Endothelial cell (in vitro differentiated cells): ENCODE results near the gene NLRP12. TPM values are rescaled to one million over a fixed set of nuclear protein-coding genes. Genes with fewer than 3 reads are reported as not detected.
A peak's percentile ranks its signal among the peaks of the same experiment; 100 is the strongest.

ENCODE experiments used
- DNase-seq: peaks from one replicate; pipeline ENCODE4 v3.0.0; 2021; ENCODE audit warnings: low spot score
- H3K27ac Mint-ChIP-seq: one replicate; pipeline ENCODE4 v1.8.0; 2021; ENCODE audit warnings: mixed read lengths, inconsistent platforms; ENCODE audit not compliant: unreplicated experiment
- H3K27me3 Mint-ChIP-seq: one replicate; pipeline ENCODE4 v1.8.0; 2021; ENCODE audit warnings: mild to moderate bottlenecking, moderate library complexity, mixed read lengths, inconsistent platforms; ENCODE audit not compliant: unreplicated experiment
- H3K36me3 Mint-ChIP-seq: one replicate; pipeline ENCODE4 v1.8.0; 2021; ENCODE audit warnings: mild to moderate bottlenecking, low read depth, mixed read lengths, inconsistent platforms; ENCODE audit not compliant: unreplicated experiment
- H3K4me1 Mint-ChIP-seq: one replicate; pipeline ENCODE4 v1.8.0; 2021; ENCODE audit warnings: mild to moderate bottlenecking, mixed read lengths, inconsistent platforms; ENCODE audit not compliant: unreplicated experiment
- H3K4me3 Mint-ChIP-seq: one replicate; pipeline ENCODE4 v1.8.0; 2021; ENCODE audit warnings: mild to moderate bottlenecking, mixed read lengths, inconsistent platforms; ENCODE audit not compliant: unreplicated experiment
- H3K9me3 Mint-ChIP-seq: one replicate; pipeline ENCODE4 v1.8.0; 2021; ENCODE audit warnings: mixed read lengths, inconsistent platforms; ENCODE audit not compliant: unreplicated experiment
- total RNA-seq: library from RNA; stranded (reverse); fragmentation: NEBNext Ultra II Directional; extraction: Animal tissue kit (Norgen Biotek cat#: 25700); gene quantifications from one replicate; pipeline ENCODE4 v1.2.1, GENCODE V29; 2021; ENCODE audit not compliant: unreplicated experiment
- TF ChIP-seq, protein P1 (sequence below): fragments of 200-600 bp; sonication (generic); IDR thresholded peaks from one replicate; pipeline ENCODE4 v1.5.0; 2021; ENCODE audit warnings: antibody characterized with exemption; ENCODE audit not compliant: unreplicated experiment

The NLRP12 gene
- total RNA-seq, 1 donor from 2014 or later: 2.1 TPM

DNA sequence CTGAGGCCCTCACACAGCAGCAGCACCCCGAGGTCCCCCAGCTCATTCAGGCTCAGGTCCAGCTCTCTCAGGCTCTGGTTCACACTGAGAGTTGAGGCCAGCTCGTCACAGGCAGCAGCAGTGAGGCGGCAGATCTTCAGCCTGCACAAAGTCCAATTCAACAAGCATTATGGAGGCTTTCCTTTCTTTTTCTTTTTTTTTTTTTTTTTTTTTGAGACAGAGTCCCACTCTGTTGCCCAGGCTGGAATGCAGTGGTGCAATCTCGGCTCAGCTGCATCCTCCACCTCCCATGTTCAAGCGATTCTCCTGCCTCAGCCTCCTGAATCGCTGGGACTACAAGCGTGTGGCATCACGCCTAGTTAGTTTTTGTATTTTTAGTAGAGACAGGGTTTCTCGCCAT is 22.9 kb downstream of the NLRP12 start:
- Mint-ChIP-seq H3K4me1 (no peaks in the 10 kb centered on the region), H3K36me3 (peaks cover 8% of the 10 kb centered on the region), H3K9me3 (no peaks in the 10 kb centered on the region), H3K4me3 (no peak overlapping the region), H3K27me3 (peaks cover 3% of the 10 kb centered on the region), H3K27ac (no peak overlapping the region)
- DNase-seq: no peak
- TF ChIP-seq, protein P1, sequence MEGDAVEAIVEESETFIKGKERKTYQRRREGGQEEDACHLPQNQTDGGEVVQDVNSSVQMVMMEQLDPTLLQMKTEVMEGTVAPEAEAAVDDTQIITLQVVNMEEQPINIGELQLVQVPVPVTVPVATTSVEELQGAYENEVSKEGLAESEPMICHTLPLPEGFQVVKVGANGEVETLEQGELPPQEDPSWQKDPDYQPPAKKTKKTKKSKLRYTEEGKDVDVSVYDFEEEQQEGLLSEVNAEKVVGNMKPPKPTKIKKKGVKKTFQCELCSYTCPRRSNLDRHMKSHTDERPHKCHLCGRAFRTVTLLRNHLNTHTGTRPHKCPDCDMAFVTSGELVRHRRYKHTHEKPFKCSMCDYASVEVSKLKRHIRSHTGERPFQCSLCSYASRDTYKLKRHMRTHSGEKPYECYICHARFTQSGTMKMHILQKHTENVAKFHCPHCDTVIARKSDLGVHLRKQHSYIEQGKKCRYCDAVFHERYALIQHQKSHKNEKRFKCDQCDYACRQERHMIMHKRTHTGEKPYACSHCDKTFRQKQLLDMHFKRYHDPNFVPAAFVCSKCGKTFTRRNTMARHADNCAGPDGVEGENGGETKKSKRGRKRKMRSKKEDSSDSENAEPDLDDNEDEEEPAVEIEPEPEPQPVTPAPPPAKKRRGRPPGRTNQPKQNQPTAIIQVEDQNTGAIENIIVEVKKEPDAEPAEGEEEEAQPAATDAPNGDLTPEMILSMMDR: no peak

- no peak overlapping the region for H3K27ac Mint-ChIP-seq
- no peaks in the 10 kb centered on the region for H3K9me3 Mint-ChIP-seq
- peaks cover 8% of the 10 kb centered on the region for H3K36me3 Mint-ChIP-seq
- TF ChIP-seq, protein P1: no peak
- H3K4me1 Mint-ChIP-seq: no peaks in the 10 kb centered on the region
- H3K4me3 Mint-ChIP-seq: no peak overlapping the region
- no peak for DNase-seq
- peaks cover 4% of the 10 kb centered on the region for H3K27me3 Mint-ChIP-seq
Observed at GRCh38 chr19:53795019-53795418, 29.1 kb downstream of the NLRP12 start.

- Mint-ChIP-seq H3K4me3 (no peak overlapping the region), H3K4me1 (no peaks in the 10 kb centered on the region), H3K27me3 (peaks cover 4% of the 10 kb centered on the region), H3K27ac (no peak overlapping the region), H3K36me3 (peaks cover 4% of the 10 kb centered on the region), H3K9me3 (no peaks in the 10 kb centered on the region)
- TF ChIP-seq, protein P1: peak; percentile 94
- peak; percentile 91 for DNase-seq
Observed at GRCh38 chr19:53792721-53793433, 31.2 kb downstream of the NLRP12 start.

- peaks cover 8% of the 10 kb centered on the region for H3K4me1 Mint-ChIP-seq
- H3K9me3 Mint-ChIP-seq: no peaks in the 10 kb centered on the region
- peaks cover 4% of the 10 kb centered on the region for H3K27me3 Mint-ChIP-seq
- TF ChIP-seq, protein P1: no peak
- DNase-seq: no peak
- H3K36me3 Mint-ChIP-seq: peaks cover 4% of the 10 kb centered on the region
- no peak overlapping the region for H3K4me3 Mint-ChIP-seq
- H3K27ac Mint-ChIP-seq: no peak overlapping the region
Observed at GRCh38 chr19:53789708-53790678, 34.1 kb downstream of the NLRP12 start.
